Stimulated activated CD4-positive, alpha-beta T cell treated with anti-CD3 and anti-CD28 coated beads, Interleukin-4, amount 100 ng/mL, for 24 hours (primary cell): ENCODE measurements around the gene ALDH7A1.

Experiments
- DNase-seq: peaks from one replicate; pipeline ENCODE4 v3.0.0-alpha.2; 2020

Gene ALDH7A1

GRCh38 chr5:126503602-126504104, 91.4 kb downstream of the ALDH7A1 start:
- DNase-seq, result no peak

- no peak for DNase-seq
Observed at GRCh38 chr5:126501448-126501847, 93.6 kb downstream of the ALDH7A1 start.

- DNase-seq, result peak; percentile 29
Observed at GRCh38 chr5:126499853-126500342, 95.1 kb downstream of the ALDH7A1 start.

- DNase-seq, result no peak
Observed at GRCh38 chr5:126499278-126499677, 95.7 kb downstream of the ALDH7A1 start.

- DNase-seq, result no peak
Observed at GRCh38 chr5:126497506-126497905, 97.5 kb downstream of the ALDH7A1 start.

- DNase-seq, result no peak
Observed at GRCh38 chr5:126494393-126494792, 100.6 kb downstream of the ALDH7A1 start.

GRCh38 chr5:126492939-126493338, 102.1 kb downstream of the ALDH7A1 start:
- DNase-seq, result no peak

- DNase-seq, result no peak
Observed at GRCh38 chr5:126490167-126490940, 104.7 kb downstream of the ALDH7A1 start.

- no peak for DNase-seq
Observed at GRCh38 chr5:126488443-126489065, 106.5 kb downstream of the ALDH7A1 start.

GRCh38 chr5:126487596-126487995, 107.4 kb downstream of the ALDH7A1 start:
- DNase-seq, result no peak

GRCh38 chr5:126486332-126486731, 108.7 kb downstream of the ALDH7A1 start:
- no peak for DNase-seq

- no peak for DNase-seq
Observed at GRCh38 chr5:126484253-126484652, 110.8 kb downstream of the ALDH7A1 start.

- no peak for DNase-seq
Observed at GRCh38 chr5:126483156-126483555, 111.9 kb downstream of the ALDH7A1 start.

- no peak for DNase-seq
Observed at GRCh38 chr5:126482591-126482990, 112.4 kb downstream of the ALDH7A1 start.

GRCh38 chr5:126481243-126481642, 113.8 kb downstream of the ALDH7A1 start:
- DNase-seq, result no peak
